HEK293T (cell line): ENCODE results near the gene AKAP6.

ENCODE experiments used
- BHLHE40 ChIP-seq: fragments of 450-650 bp; IDR thresholded peaks from 2 replicates; pipeline ENCODE4 v1.6.1; 2016; ENCODE audit warnings: mild to moderate bottlenecking, moderate library complexity, borderline replicate concordance
- LEF1 ChIP-seq: fragments of 450-650 bp; IDR thresholded peaks from 2 replicates; pipeline ENCODE4 v1.6.1; 2017; ENCODE audit warnings: mild to moderate bottlenecking, borderline replicate concordance
- SP1 ChIP-seq: fragments of 450-650 bp; IDR thresholded peaks from 2 replicates; pipeline ENCODE4 v1.6.1; 2017
- SUZ12 ChIP-seq: fragments of 450-650 bp; IDR thresholded peaks from 2 replicates; pipeline ENCODE4 v1.6.1; 2016; ENCODE audit warnings: mild to moderate bottlenecking
- TARDBP ChIP-seq: fragments of 450-650 bp; IDR thresholded peaks from 2 replicates; pipeline ENCODE4 v1.6.1; 2016

GRCh38 chr14:32706721-32707519 is 377.8 kb downstream of the AKAP6 start:
- no peak for TF ChIP-seq BHLHE40
- TF ChIP-seq TARDBP: no peak
- no peak for TF ChIP-seq SP1
- no peak for TF ChIP-seq SUZ12
- TF ChIP-seq LEF1: no peak
